ENCODE measurements around the gene ZKSCAN3. TPM values are rescaled to one million over a fixed set of nuclear protein-coding genes. Genes with fewer than 3 reads are reported as not detected.

Gene ZKSCAN3
- polyA plus RNA-seq, 3 donors, result 0.36 to 1.7 (median 1.6) TPM

GRCh38 chr6:28370440-28370839, 20.7 kb downstream of the ZKSCAN3 start:
- H3K4me3 Mint-ChIP-seq, result no peak overlapping the region
- no peak overlapping the region for H3K4me3 ChIP-seq (replicated peaks in 1 of 3; ENCODE audit: low read depth in 2 of 3, low read length in 3 of 3)
- H3K9me3 Mint-ChIP-seq, result no peaks in the 10 kb centered on the region
- H3K36me3 ChIP-seq (replicated peaks in 1 of 2; ENCODE audit: control insufficient read depth in 1 of 2, insufficient read depth in 2 of 2, low read length in 2 of 2), result peaks cover 8 to 17% of the 10 kb centered on the region in 2 donors
- no peak overlapping the region for H3K27ac Mint-ChIP-seq
- peaks cover 10 to 11% of the 10 kb centered on the region in 2 donors for H3K4me1 ChIP-seq (ENCODE audit: control insufficient read depth in 1 of 2, insufficient read depth in 2 of 2, low read length in 2 of 2)
- peaks cover 11 to 12% of the 10 kb centered on the region in 2 donors for H3K36me3 Mint-ChIP-seq
- H3K27me3 Mint-ChIP-seq (ENCODE audit: low read depth in 3 of 3), result no peaks in the 10 kb centered on the region
- no peak for DNase-seq
- H3K9me3 ChIP-seq (replicated peaks in 1 of 2; ENCODE audit: control insufficient read depth in 1 of 2, insufficient read depth in 1 of 2, low read length in 2 of 2), result no peaks in the 10 kb centered on the region
- H3K27ac ChIP-seq (ENCODE audit: low read depth in 1 of 2, low read length in 2 of 2), result no peak overlapping the region
- H3K4me1 Mint-ChIP-seq, result peaks cover 9% of the 10 kb centered on the region
- H3K4me2 ChIP-seq (replicated peaks; ENCODE audit: extremely low read depth, low read length, poor library complexity, severe bottlenecking), result no peak overlapping the region
- no peaks in the 10 kb centered on the region for H3K27me3 ChIP-seq (ENCODE audit: control insufficient read depth in 2 of 2, insufficient read depth in 2 of 2, low read length in 2 of 2)
- intact Hi-C loops (cut with micrococcal nuclease), result no loop called here
- no peak overlapping the region for H2AFZ ChIP-seq (ENCODE audit: insufficient read depth, low read depth, low read length, poor library complexity, severe bottlenecking)
- no peak for TF ChIP-seq CTCF (IDR thresholded peaks at IDR 0.05)
- WGBS (ENCODE audit: insufficient coverage), result no CpG with 5 or more reads among the region's 2 CpGs
- H4K20me1 ChIP-seq (ENCODE audit: insufficient read depth, low read length), result no peaks in the 10 kb centered on the region
- no peaks in the 10 kb centered on the region for H3K79me2 ChIP-seq (ENCODE audit: insufficient read depth, low read length)
- H3K9ac ChIP-seq (ENCODE audit: insufficient read depth, low read length, poor library complexity, severe bottlenecking), result no peak overlapping the region

GRCh38 chr6:28371280-28371679, 21.5 kb downstream of the ZKSCAN3 start:
- H3K79me2 ChIP-seq (ENCODE audit: insufficient read depth, low read length), result no peaks in the 10 kb centered on the region
- intact Hi-C loops (cut with micrococcal nuclease), result no loop called here
- no peak for TF ChIP-seq CTCF (IDR thresholded peaks at IDR 0.05)
- H3K27me3 ChIP-seq (ENCODE audit: control insufficient read depth in 2 of 2, insufficient read depth in 2 of 2, low read length in 2 of 2), result no peaks in the 10 kb centered on the region
- H4K20me1 ChIP-seq (ENCODE audit: insufficient read depth, low read length), result no peaks in the 10 kb centered on the region
- H3K27ac ChIP-seq (ENCODE audit: low read depth in 1 of 2, low read length in 2 of 2), result no peak overlapping the region
- H3K4me3 ChIP-seq (replicated peaks in 1 of 3; ENCODE audit: low read depth in 2 of 3, low read length in 3 of 3), result no peak overlapping the region
- no peak overlapping the region for H2AFZ ChIP-seq (ENCODE audit: insufficient read depth, low read depth, low read length, poor library complexity, severe bottlenecking)
- Mint-ChIP-seq H3K9me3 (no peaks in the 10 kb centered on the region), H3K36me3 (peaks cover 5 to 6% of the 10 kb centered on the region in 2 donors), H3K4me1 (peaks cover 9% of the 10 kb centered on the region), H3K27ac (no peak overlapping the region), H3K27me3 (ENCODE audit: low read depth in 3 of 3) (no peaks in the 10 kb centered on the region), H3K4me3 (no peak overlapping the region)
- H3K4me2 ChIP-seq (replicated peaks; ENCODE audit: extremely low read depth, low read length, poor library complexity, severe bottlenecking), result no peak overlapping the region
- H3K9me3 ChIP-seq (replicated peaks in 1 of 2; ENCODE audit: control insufficient read depth in 1 of 2, insufficient read depth in 1 of 2, low read length in 2 of 2), result no peaks in the 10 kb centered on the region
- no CpG with 5 or more reads among the region's 1 CpG for WGBS (ENCODE audit: insufficient coverage)
- peaks cover 0 to 10% of the 10 kb centered on the region in 2 donors for H3K36me3 ChIP-seq (replicated peaks in 1 of 2; ENCODE audit: control insufficient read depth in 1 of 2, insufficient read depth in 2 of 2, low read length in 2 of 2)
- no peak overlapping the region for H3K9ac ChIP-seq (ENCODE audit: insufficient read depth, low read length, poor library complexity, severe bottlenecking)
- peaks cover 10 to 11% of the 10 kb centered on the region in 2 donors for H3K4me1 ChIP-seq (ENCODE audit: control insufficient read depth in 1 of 2, insufficient read depth in 2 of 2, low read length in 2 of 2)
- DNase-seq, result no peak
